ENCODE data around the gene PILRA. TPM values are rescaled to one million over a fixed set of nuclear protein-coding genes. Genes with fewer than 3 reads are reported as not detected.

Gene PILRA
- total and polyA plus RNA-seq, 2 of the 13 experiments (the other 11 are each of a cell fraction or from before 2014, with no cell fraction given): 0.13 to 1.3 TPM

DNA sequence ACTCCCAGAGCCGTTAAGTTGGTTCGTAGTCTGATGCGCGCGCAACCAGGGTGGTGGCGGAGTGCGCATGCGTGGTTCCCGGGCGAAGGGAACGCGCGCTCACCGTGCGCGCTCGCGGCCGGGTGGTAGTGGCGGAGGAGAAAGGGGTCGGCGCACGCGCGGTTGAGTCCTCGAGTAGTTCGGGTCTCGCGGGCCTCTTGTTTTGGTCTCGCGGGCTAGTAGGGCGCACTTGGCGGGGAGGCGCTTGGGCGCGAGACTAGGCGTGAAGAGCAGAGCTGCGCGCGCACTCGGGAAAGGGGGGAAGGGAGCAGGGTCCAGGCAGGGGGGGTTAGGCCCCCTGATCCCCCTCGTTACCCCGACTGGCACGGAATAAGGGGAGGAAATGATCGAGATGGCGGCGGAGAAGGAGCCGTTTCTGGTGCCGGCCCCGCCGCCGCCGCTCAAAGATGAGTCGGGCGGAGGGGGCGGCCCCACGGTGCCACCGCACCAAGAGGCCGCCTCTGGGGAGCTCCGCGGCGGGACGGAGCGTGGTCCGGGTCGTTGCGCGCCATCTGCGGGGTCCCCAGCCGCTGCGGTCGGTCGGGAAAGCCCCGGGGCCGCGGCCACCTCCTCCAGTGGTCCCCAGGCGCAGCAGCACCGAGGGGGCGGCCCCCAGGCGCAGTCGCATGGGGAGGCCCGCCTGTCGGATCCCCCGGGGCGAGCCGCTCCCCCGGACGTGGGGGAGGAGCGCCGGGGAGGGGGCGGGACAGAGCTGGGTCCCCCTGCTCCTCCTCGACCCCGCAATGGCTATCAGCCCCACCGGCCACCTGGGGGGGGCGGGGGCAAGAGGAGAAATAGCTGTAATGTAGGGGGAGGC lies 56.6 kb downstream of the PILRA start, which contains the start of gene MEPCE (continued):
- no peak; the same call in 1 of the 2 replicates for TF ChIP-seq PITX1 (CRISPR knock-in tag; IDR thresholded peaks at IDR 0.05)
- no peak for TF ChIP-seq ARNTL (CRISPR knock-in tag; IDR thresholded peaks at IDR 0.05)
- TF ChIP-seq MBD4 (IDR thresholded peaks at IDR 0.05; ENCODE audit: borderline replicate concordance, low read length): no peak
- no peak for TF ChIP-seq DR1 (CRISPR knock-in tag; IDR thresholded peaks at IDR 0.05)
- peak; percentile 70; the same call in 1 of the 2 replicates for TF ChIP-seq AKAP8 (CRISPR knock-in tag; IDR thresholded peaks at IDR 0.05)
- no peak for TF ChIP-seq RARG (CRISPR knock-in tag; IDR thresholded peaks at IDR 0.05; ENCODE audit: low read depth)
- TF ChIP-seq ZNF382 (CRISPR knock-in tag; IDR thresholded peaks at IDR 0.05; ENCODE audit: borderline replicate concordance): no peak
- TF ChIP-seq SIX4 (CRISPR knock-in tag; IDR thresholded peaks at IDR 0.05): no peak
- TF ChIP-seq ZNF432 (CRISPR knock-in tag; IDR thresholded peaks at IDR 0.05; ENCODE audit: borderline replicate concordance): no peak
- TF ChIP-seq POLR2AphosphoS5 (IDR thresholded peaks at IDR 0.05; ENCODE audit: low read depth, low read length): no peak; the same call in none of the 2 replicates
- TF ChIP-seq, protein P1, sequence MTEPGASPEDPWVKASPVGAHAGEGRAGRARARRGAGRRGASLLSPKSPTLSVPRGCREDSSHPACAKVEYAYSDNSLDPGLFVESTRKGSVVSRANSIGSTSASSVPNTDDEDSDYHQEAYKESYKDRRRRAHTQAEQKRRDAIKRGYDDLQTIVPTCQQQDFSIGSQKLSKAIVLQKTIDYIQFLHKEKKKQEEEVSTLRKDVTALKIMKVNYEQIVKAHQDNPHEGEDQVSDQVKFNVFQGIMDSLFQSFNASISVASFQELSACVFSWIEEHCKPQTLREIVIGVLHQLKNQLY (CRISPR knock-in tag; IDR thresholded peaks at IDR 0.05): no peak
- TF ChIP-seq, protein P2, sequence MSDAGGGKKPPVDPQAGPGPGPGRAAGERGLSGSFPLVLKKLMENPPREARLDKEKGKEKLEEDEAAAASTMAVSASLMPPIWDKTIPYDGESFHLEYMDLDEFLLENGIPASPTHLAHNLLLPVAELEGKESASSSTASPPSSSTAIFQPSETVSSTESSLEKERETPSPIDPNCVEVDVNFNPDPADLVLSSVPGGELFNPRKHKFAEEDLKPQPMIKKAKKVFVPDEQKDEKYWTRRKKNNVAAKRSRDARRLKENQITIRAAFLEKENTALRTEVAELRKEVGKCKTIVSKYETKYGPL (CRISPR knock-in tag; IDR thresholded peaks at IDR 0.05): no peak
- TF ChIP-seq, protein P3, sequence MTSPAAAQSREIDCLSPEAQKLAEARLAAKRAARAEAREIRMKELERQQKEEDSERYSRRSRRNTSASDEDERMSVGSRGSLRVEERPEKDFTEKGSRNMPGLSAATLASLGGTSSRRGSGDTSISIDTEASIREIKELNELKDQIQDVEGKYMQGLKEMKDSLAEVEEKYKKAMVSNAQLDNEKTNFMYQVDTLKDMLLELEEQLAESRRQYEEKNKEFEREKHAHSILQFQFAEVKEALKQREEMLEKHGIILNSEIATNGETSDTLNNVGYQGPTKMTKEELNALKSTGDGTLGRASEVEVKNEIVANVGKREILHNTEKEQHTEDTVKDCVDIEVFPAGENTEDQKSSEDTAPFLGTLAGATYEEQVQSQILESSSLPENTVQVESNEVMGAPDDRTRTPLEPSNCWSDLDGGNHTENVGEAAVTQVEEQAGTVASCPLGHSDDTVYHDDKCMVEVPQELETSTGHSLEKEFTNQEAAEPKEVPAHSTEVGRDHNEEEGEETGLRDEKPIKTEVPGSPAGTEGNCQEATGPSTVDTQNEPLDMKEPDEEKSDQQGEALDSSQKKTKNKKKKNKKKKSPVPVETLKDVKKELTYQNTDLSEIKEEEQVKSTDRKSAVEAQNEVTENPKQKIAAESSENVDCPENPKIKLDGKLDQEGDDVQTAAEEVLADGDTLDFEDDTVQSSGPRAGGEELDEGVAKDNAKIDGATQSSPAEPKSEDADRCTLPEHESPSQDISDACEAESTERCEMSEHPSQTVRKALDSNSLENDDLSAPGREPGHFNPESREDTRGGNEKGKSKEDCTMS (CRISPR knock-in tag; conservative IDR thresholded peaks at IDR 0.05): no peak
- no peak for TF ChIP-seq PTBP1 (IDR thresholded peaks at IDR 0.05; ENCODE audit: low read depth, low read length, poor library complexity, severe bottlenecking)
- no peak for TF ChIP-seq SOX6 (IDR thresholded peaks at IDR 0.05)
- TF ChIP-seq SOX6 (CRISPR knock-in tag; IDR thresholded peaks at IDR 0.05): no peak
- no peak for TF ChIP-seq ATAD3A (CRISPR knock-in tag; IDR thresholded peaks at IDR 0.05)
- TF ChIP-seq ZNF652 (CRISPR knock-in tag; IDR thresholded peaks at IDR 0.05; ENCODE audit: borderline replicate concordance, low read depth): no peak
- no peak for TF ChIP-seq ZKSCAN5 (CRISPR knock-in tag; IDR thresholded peaks at IDR 0.05)
- TF ChIP-seq, protein P4, sequence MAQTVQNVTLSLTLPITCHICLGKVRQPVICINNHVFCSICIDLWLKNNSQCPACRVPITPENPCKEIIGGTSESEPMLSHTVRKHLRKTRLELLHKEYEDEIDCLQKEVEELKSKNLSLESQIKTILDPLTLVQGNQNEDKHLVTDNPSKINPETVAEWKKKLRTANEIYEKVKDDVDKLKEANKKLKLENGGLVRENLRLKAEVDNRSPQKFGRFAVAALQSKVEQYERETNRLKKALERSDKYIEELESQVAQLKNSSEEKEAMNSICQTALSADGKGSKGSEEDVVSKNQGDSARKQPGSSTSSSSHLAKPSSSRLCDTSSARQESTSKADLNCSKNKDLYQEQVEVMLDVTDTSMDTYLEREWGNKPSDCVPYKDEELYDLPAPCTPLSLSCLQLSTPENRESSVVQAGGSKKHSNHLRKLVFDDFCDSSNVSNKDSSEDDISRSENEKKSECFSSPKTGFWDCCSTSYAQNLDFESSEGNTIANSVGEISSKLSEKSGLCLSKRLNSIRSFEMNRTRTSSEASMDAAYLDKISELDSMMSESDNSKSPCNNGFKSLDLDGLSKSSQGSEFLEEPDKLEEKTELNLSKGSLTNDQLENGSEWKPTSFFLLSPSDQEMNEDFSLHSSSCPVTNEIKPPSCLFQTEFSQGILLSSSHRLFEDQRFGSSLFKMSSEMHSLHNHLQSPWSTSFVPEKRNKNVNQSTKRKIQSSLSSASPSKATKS (CRISPR knock-in tag; IDR thresholded peaks at IDR 0.05): no peak
- TF ChIP-seq RELA (CRISPR knock-in tag; IDR thresholded peaks at IDR 0.05): no peak
- no peak for TF ChIP-seq SMARCE1 (IDR thresholded peaks at IDR 0.05; ENCODE audit: borderline replicate concordance)
- no peak for TF ChIP-seq SP5 (CRISPR knock-in tag; IDR thresholded peaks at IDR 0.05; ENCODE audit: borderline replicate concordance, low read depth)
- TF ChIP-seq ZNF510 (CRISPR knock-in tag; IDR thresholded peaks at IDR 0.05; ENCODE audit: low read depth): no peak
- TF ChIP-seq, protein P5, sequence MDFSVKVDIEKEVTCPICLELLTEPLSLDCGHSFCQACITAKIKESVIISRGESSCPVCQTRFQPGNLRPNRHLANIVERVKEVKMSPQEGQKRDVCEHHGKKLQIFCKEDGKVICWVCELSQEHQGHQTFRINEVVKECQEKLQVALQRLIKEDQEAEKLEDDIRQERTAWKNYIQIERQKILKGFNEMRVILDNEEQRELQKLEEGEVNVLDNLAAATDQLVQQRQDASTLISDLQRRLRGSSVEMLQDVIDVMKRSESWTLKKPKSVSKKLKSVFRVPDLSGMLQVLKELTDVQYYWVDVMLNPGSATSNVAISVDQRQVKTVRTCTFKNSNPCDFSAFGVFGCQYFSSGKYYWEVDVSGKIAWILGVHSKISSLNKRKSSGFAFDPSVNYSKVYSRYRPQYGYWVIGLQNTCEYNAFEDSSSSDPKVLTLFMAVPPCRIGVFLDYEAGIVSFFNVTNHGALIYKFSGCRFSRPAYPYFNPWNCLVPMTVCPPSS (IDR thresholded peaks at IDR 0.05): no peak

Measured in HepG2 (cell line).